Fibroblast of upper back skin (primary cell): ENCODE measurements around the gene CNTN5.

Experiments
- DNase-seq: peaks from one replicate; pipeline ENCODE4 v3.0.0-alpha.2; 2013

The CNTN5 gene

DNA sequence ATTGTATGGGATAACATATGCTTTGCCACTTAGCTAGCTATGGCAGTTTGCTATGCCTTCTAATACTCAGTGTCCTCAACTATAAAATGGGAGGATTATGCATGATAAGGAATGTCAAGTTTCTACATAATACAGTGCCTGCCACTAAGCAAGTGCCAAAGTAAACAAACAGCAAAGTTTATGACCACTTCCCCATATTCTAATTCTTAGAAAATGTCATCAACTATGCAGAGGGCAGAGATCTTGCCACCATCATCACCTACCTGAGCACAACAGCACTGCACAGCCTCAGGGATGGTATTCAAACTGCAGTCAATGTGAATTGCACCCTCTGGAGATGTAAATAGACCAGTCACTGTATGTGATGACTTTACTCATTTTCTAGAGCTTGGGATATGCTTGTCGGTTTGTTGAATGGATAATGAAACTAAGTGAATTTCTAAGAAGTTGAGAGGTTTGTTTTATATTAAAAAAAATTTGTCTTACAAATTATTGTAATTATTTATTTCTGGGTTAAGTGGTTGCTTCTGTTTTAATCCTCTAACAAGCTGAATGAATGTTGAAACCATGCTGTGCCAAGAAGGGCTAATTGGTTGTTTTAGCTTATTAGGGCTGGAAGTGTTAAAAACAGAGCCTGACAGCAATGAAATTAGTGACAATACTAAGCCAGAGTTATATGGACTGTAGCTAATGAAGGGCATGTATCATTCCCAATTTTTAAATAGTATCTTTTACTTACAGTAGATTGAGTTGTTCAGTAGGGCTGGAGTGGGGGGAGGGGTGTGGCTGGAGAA, 398.4 kb downstream of the CNTN5 start:
- DNase-seq = no peak

DNA sequence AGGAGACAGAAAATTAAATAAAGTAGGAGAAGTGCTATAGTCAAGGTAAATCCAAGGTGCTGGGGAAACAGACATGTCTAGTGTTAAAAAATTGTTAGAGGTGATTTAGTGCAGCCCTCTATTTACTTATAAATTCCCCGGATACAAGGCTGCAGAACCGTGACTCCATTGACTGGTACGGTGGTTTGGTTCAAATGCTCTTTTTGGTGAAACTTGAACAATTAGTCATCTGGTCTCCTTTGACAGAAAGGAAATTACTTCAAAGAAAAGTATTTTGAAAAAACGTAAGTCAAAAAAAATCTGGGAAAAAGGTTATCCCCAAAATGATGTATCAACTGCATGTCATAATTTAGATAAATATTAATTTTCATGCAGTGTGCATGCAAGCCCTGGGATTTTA, 399.2 kb downstream of the CNTN5 start:
- DNase-seq = no peak

DNA sequence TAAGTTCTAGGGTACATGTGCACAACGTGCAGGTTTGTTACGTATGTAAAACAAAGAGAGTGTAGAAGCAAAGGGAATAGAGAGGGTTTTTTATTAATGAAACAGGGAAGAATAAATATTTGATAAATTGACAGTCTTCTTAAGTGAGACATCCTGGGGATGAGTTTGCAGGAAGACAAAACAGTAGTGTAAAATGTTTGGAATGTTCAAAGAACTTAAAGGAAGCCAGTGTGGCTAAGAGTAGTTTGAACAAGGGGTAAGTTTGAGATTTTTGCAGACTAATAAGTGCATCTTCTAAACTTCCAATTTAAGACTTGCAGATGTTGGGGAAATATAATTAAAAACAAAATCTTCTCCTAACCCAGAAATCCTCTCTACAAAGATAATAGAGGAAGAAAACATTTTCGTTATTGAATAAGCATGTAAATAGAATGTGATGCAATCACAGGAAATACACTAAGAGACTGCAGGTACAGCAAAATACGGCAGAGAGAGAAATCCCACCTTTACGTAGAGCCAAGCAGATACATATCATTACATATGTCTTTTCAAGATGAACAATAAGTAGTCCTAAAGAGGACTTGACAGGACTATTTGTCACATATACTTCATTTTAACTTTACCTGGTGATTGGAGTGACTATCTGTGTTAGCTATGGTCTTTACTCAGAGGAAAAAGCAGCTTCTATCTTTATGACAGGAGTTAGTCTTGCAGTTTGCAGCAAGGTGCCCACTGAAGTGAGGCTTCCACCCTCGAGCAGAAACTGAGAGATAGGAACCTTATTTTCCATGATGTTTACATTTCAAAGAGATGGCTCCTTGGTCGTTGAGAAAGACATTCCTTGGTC, 402.1 kb downstream of the CNTN5 start:
- DNase-seq = peak; percentile 32

DNA sequence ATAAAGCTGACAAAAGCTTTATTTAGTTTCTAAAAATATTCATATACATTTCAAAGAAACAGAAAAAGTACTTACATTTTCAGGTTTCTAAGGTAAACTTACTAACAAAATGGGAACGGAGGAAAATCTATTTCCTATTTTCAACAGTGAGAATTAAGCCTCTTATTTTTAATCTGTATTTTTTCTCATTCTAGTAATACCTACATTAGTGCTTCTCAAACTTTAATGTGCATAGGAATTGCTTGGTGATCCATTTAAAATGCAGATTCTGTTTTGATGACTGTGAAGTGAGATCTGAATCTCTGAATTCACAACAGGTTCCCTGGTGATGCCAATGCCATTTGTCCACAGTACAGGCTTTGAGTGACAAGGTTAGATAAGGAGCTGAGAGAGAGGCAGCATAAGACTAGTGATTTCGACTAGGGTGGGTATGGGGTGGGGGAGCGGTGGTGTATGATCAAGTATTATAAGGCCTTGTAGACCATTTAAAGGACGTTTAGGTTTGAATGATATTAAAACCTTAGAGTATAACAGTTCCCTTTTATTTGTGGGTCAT, 402.8 kb downstream of the CNTN5 start:
- DNase-seq = no peak

DNA sequence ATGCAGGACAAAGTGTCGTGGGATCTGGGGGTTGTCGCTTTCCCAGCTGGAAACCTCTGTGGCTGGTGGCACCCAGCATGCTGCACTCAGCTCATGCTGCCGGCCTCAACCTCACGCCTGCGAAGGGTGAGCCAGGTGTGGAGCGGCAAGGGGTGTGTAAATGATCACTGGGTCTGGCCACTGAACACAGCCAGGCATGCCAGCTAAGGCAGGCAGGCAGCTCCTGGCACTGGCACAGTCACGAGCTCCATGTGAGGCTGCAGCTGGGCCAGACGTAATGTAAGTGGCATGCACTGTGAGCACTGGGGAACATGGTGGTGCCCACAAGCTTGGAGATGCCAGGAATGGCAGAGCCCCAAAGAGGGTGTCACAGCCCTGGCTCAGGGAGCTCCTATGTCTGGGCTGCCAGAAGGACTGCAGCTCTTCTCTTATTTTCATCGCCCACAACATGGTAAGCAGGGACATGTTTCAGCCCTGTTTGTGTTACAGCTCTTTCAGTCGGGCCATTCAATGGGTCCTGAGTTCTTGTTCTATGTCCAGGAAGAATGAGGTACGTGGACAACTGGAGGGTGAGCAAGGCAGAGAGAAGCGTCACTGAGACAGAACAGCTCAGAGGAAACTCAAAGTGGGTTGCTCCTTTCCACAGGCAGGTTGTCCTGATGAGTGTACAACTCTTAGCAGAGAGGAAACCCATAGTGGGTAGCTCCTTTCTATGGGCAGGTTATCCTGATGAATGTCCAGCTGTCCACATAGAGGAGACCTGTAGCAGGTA, 403.8 kb downstream of the CNTN5 start:
- DNase-seq = no peak

DNA sequence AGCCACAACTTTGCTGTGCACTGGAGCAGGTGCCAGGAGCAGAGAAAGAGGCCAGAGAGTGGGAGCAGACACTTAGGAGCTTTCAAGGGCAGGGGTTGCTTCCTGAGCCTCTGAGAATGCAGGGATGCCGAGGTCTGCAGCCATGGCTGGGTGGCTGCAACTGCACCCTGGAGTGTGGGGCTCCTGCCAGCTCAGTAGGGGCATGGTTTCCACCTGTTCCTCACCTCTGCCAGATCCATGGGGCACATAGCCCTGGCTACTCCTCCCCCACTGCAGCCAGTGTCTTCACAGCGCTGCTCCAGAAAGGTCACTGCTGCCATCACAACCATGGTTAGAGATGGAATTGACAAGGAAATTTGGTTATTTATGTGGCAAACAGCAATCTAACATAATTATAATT, 404.8 kb downstream of the CNTN5 start:
- DNase-seq = no peak

DNA sequence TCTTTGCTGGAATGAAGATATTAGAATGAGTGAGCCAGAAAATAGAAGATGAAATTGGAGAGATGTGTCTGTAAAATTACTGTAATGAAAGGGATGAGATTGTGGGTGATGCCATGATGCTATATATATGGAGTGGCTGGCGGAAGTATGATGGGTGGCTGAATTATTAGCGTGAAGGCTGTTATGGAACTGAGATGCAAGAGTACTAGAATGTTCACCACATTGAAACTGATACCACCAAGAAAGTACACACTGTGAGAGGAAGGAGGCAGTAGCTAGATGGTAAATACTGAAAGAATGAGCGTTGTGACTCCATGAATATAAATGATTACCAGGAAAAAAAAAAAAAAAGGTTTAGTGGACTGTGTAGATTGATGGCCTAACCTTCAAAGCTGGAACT, 411.9 kb downstream of the CNTN5 start:
- DNase-seq = no peak

DNA sequence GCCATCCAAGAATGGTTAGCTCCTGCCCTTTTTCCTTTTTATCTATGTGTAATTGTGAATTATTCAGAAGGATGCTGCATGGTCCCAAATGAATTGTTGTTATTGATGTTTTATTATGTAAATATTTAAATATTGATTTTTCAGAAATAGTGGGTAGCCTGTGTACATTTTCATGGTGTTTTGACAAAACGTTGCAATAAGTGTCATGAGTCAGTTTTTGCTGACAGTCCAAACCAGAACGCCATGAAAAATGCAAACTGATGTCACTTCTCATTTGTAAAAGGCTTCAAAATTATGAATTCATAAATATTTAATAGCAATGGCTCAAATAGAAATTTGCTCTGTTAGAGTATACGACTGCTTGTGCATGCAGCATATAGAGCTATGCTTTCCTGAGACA, 422.5 kb downstream of the CNTN5 start:
- DNase-seq = no peak

DNA sequence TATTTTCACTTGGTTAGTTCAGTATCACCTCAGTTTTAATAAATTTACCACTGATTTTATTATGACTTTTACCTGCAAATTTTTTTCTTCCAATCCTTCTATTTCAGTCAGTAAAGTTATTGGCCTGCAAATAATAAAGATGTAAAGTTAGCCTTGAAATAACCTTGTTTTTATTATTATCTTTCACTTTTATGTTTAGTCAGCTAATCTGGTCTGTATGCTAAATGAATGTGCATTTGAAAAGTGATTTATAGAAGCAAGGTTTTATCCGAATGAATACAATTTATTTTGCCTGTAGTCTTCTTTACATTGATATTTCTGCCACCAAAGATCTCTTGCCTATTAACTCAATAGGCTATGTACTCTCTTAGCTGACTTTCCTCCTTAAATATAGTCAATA, 425.7 kb downstream of the CNTN5 start:
- DNase-seq = no peak

DNA sequence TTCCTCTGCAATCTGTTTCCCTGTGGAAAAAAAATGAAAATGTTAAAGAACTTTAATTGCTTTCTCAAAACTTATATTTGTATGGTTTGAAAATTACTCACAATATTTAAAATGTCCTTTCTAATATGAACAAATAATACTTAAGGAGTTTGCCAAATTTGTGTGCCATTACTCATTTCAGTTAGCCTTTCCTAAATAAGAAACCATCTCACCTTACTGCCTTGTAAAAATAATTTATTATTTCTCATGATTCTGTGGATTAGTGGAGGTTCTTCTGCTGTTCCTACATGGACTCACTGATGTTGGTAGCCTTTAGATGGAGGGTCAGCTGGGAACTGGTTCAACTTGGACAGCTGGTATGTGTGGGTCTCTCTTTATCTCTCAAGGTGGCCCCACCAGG, 428.6 kb downstream of the CNTN5 start:
- DNase-seq = no peak

DNA sequence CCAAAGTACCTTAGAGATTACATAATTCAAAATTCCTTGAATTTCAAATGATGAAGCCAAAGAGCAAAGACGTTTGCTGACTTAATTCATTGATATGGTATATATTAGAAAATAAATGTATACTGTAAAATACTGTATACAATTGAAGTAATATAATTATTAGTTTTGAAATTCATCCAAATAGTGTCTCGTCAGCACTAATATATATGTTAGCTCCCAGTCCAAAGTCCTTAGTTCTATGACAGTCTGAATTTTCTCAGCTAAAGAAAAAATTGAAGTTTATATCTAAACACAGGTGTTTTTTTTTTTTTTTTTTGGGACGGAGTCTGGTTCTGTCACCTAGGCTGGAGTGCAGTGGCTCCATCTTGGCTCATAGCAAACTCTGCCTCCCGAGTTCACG, 431.3 kb downstream of the CNTN5 start:
- no peak for DNase-seq

DNA sequence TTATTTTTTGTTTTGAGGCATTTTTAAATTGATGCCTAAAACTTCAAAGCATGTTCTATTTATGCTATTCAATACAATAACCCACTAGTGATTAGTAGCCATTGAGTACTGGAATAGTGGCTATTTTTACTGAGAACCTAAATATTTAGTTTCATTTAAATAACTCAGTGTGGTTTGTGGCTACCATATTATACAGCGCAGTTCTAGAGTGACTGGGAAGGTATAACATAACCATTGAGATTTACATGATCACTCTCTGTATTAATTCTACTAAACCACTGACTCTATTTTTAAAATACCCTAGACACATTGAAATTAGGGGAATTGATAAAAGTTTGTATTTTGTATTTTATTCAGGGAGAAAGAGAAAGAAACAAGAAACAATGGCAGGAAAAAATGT, 441.2 kb downstream of the CNTN5 start:
- no peak for DNase-seq

DNA sequence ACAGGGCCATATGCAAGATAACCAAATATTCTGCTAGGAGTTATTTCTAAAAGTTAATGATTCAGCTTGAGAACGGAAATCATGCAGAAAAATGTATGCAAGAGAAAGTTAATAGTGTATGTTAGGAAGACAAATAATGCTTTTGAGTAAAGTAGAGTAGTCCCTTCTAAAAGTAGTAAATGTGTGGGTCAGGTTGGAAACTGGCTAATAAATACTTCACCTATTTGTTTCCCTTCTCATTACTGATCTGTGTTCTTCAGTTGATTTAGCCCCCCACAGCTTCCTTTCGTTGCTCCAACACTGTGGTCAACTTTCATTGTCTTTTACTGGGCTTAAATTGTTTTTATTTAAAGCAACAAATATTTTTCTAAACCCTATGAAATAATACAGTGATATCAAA, 444.2 kb downstream of the CNTN5 start:
- DNase-seq = no peak

DNA sequence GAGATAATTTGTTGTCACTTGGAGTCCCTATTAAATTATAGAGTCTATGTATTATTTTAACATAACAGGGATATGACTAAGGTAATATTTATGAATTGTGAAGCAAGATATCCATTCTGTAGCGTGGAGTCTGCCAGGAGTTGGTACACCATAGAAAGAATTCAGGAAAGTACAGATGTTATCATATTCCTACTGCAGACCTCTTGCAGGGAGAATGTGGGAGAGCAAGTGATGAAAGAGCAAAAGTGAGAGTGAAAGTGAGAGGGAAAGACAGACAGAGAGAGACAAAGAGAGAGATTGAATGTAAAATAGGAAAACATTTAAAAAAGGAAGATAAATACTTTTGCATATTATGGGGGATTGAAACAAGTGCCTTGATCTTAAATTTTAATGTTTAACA, 468.8 kb downstream of the CNTN5 start:
- peak; percentile 45 for DNase-seq

DNA sequence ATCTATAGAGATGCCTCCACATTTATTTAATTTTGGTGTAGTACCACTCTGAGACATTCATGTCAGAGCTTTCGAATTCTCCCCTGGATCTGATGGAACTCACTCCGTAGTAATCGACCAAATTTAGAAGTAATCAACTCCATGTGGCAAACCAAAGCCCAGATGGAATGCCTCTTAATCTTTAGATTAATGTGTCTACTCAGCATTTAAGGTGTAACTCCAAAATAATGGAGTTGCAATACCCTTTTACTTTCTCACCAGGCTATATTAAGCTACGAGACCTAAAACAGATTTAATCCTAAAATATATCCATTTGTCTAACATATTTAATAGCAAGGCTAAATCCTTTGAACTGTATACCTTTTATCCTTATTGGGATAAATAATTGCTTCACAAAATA, 473.3 kb downstream of the CNTN5 start:
- no peak for DNase-seq

DNA sequence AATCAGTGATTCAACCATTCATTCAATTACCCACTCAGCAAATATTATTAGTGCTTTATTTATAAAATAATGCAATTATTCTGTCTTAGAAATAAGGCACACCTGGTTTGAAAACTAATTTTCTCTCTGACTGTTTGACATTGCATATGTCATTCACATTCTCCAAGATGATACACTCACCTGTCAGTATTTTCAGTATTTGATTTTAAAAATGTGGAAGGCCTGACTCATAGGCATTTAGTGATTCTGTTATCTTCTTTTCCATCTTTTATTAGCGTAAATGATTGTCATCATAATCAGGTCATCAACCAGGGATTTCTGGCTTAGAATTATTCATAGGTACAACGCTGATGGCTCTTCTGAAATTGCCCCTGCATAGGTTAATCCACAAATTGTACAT, 480.9 kb downstream of the CNTN5 start:
- no peak for DNase-seq

DNA sequence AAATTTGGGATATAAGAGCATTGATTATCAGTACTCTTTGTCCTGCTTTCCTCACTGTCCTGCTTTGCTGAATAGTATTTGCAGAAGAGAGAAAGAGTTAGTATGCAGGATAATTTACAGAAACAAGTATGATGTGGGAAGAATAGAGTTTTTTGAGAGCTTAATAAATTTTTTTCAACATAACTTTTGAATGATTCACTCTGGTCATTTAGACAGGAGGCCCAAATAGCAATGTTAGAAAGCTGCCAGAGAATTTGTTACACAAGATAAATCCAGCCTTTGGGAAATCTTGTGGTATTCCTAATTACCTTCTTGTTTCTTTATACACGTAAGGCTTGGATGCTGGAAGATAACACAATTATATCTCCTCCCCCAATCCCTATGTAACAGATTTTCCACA, 484.6 kb downstream of the CNTN5 start:
- peak; percentile 92 for DNase-seq

DNA sequence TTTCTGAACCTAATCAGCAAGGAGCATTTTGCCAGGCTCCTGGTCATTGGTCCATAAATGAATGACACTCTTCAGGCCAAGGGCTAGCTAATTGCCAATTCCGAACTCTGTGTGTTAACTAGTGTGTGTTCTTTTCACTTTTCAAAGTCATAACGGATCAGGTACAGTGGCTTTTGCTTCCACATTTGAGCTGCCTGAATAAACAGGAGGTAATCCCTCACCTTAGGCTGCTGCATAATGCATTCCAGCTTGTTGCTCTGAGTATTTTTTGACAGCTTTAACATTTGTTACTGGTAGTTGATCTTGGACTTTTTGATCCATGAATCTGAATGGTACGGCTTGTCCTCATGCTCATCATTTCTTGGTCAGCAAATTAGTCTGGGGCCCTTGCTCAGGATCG, 485.1 kb downstream of the CNTN5 start:
- no peak for DNase-seq

DNA sequence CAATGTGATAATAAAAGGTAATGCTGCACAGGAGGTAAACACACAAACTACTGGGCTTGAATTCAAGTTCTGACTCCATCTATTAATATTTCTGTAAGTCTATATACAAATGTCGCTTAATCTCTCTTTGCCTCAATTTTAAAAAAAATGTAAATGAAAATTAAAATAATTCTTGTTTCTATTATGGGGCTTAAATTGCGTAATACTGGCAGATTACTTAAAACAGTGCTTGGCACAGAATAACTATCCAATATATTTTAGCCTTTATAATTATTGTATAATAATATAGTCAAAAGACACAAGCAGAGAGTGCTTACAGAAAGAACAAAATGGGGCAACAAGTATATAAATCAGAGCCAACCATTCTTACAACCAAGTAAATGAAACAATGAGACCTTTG, 489.1 kb downstream of the CNTN5 start:
- no peak for DNase-seq

DNA sequence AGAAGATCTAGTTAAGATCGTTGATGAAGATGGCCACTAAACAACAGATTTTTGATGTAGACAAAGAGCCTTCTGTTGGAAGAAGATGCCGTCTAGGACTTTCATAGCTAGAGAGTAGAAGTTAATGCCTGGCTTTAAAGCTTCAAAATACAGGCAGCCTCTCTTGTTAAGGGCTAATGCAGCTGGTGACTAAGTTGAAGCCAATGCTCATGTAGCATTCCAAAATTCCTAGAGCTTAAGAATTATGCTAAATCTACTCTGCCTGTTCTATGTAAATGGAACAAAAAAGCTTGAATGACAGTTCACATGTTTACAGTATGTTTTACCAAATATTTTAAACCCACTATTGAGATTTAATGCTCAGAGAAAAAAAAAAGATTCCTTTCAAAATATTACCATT, 492.6 kb downstream of the CNTN5 start:
- DNase-seq = peak; percentile 46

DNA sequence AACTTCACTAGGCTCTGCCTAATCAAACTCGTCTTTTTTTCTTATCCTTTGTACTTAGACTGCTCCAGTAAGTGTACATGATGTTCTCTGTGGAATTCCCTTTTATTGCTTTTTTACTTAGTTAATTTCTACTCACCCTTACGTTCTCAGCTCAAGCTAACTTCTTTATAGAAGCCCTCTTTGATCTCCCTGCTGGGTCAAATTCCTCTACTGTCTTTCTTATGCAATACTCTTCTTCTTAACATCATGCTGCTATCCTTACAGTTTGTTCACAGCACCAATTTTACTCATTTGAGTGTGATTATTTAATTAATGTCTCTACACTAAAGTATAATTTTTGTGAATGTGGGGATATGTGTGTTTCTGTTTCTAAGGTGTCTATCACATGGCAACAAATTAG, 498.3 kb downstream of the CNTN5 start:
- no peak for DNase-seq

DNA sequence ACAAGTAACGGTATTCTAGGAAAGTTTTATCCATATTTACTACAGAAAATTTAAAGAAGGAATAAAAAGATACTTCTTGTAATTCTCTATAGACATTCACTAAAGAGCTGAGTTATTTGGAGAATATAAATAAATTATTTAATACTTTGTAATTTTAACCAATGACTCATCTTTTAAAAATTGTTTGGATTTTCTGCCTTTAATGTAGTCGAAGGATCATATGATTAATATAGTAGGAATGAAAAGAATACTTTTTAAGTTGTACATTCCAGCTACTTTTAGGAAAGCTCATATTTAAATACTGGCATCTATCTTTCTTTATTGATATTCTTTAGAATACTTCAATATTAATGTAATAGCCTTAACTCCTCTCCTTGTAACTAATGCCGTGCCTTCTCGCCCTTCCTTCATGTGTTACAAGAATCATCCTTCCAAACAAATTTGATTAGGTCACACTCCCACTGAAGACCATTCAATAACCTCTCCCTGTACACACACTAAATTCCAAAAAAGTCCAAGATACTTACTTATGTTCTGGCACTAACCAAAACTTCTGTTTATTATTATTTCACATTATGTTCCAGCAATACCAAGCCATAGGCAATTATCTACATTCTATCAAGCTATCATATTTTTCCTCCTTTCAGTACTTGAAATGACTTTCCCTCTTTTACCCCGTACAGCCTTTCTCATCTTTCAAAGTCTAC, 501.9 kb downstream of the CNTN5 start:
- DNase-seq = peak; percentile 52

DNA sequence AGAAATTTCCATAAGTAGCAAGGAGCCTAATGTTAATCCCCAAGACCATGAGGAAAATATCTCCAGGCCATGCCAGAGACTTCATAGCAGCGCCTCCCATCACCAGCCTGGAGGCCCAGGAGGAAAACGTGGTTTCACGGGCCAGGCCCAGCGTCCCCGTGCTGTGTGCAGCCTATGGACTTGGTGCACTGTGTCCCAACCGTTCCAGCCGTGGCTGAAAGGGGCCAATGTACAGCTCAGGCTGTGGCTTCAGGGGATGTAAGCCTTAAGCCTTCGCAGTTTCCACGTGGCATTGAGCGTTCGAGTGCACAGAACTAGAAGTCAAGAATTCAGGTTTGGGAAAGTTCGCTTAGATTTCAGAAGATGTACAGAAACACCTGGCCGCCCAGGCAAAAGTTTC, 510.7 kb downstream of the CNTN5 start:
- DNase-seq = no peak
